ENCODE data around the gene MGST3.
"Not testable (repeated sequence)": the region's sequence is repeated elsewhere in the genome, so short reads cannot be mapped to it uniquely, and the experiment has no call there.

Gene MGST3

DNA sequence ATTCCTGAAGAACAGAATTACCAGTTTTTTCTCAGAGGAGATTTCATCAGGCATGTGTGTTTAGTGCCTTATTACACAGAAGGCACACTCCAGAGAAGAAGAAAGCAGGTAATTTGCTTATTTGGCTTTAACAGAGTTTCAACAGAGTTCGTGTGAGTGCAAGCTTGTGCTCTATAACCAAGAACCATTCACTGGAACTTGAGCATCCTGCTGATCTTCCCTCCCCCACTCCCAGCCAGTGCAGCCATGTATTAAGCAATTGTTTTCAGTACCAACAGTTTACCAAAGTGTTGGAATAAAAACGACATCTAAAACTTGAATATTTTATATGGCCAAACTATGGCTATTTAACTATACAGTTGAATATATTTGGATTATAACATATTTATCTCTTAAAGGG lies 4.3 kb downstream of the MGST3 start:
- Histone ChIP-seq H4K20me1 (ENCODE audit: low read depth, low read length) (no peaks in the 10 kb centered on the region), H3K27me3 (ENCODE audit: low read length) (no peaks in the 10 kb centered on the region), H3K36me3 (ENCODE audit: low read length) (no peaks in the 10 kb centered on the region), H3K9me3 (ENCODE audit: insufficient read depth, low read length) (no peaks in the 10 kb centered on the region), H3K4me2 (ENCODE audit: low read depth, low read length, poor library complexity, severe bottlenecking) (no peak overlapping the region), H3K79me2 (ENCODE audit: insufficient read depth, low read length) (no peaks in the 10 kb centered on the region), H2AFZ (ENCODE audit: low read depth, low read length, severe bottlenecking) (no peak overlapping the region), H3K9me2 (replicated peaks; ENCODE audit: insufficient read depth, low read length) (no peaks in the 10 kb centered on the region), H3K9ac (ENCODE audit: low read length) (no peak overlapping the region), H3F3A (ENCODE audit: insufficient read depth) (no peaks in the 10 kb centered on the region), H3K27ac (ENCODE audit: low read depth, low read length) (no peak overlapping the region), H3K4me3 (ENCODE audit: insufficient read depth, low read length, poor library complexity, severe bottlenecking) (no peak overlapping the region)
- no peak for TF ChIP-seq EZH2phosphoT487 (conservative IDR thresholded peaks at IDR 0.05; ENCODE audit: low read length)
- TF ChIP-seq, protein P1, sequence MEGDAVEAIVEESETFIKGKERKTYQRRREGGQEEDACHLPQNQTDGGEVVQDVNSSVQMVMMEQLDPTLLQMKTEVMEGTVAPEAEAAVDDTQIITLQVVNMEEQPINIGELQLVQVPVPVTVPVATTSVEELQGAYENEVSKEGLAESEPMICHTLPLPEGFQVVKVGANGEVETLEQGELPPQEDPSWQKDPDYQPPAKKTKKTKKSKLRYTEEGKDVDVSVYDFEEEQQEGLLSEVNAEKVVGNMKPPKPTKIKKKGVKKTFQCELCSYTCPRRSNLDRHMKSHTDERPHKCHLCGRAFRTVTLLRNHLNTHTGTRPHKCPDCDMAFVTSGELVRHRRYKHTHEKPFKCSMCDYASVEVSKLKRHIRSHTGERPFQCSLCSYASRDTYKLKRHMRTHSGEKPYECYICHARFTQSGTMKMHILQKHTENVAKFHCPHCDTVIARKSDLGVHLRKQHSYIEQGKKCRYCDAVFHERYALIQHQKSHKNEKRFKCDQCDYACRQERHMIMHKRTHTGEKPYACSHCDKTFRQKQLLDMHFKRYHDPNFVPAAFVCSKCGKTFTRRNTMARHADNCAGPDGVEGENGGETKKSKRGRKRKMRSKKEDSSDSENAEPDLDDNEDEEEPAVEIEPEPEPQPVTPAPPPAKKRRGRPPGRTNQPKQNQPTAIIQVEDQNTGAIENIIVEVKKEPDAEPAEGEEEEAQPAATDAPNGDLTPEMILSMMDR (IDR thresholded peaks at IDR 0.05; ENCODE audit: insufficient read depth, low read length, poor library complexity, severe bottlenecking) = no peak

DNA sequence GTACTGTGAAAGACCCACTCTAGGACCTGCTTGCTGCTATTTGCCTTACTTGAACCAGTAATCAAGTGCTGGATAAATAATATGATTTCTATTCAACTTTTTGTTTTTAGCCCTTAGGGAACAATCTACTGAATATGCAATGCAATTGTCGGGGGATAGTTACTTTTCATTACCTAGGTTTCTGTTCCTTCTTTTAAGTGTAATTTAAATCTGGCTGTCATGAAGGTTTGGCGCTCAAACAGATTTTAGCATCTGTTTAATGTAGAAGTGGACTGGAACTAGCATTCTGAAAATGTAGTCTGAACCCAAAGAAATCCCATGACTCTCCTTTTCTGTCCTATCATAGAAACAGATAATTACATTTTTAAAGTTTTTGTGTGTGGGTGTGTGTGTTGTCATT lies 4.8 kb downstream of the MGST3 start:
- H4K20me1 ChIP-seq (ENCODE audit: low read depth, low read length) = no peaks in the 10 kb centered on the region
- TF ChIP-seq, protein P1 (IDR thresholded peaks at IDR 0.05; ENCODE audit: insufficient read depth, low read length, poor library complexity, severe bottlenecking) = no peak
- TF ChIP-seq EZH2phosphoT487 (conservative IDR thresholded peaks at IDR 0.05; ENCODE audit: low read length) = no peak
- H3K4me3 ChIP-seq (ENCODE audit: insufficient read depth, low read length, poor library complexity, severe bottlenecking) = no peak overlapping the region
- H3K36me3 ChIP-seq (ENCODE audit: low read length) = no peaks in the 10 kb centered on the region
- no peaks in the 10 kb centered on the region for H3K9me2 ChIP-seq (replicated peaks; ENCODE audit: insufficient read depth, low read length)
- H3K4me2 ChIP-seq (ENCODE audit: low read depth, low read length, poor library complexity, severe bottlenecking) = no peak overlapping the region
- no peak overlapping the region for H3K27ac ChIP-seq (ENCODE audit: low read depth, low read length)
- no peaks in the 10 kb centered on the region for H3K79me2 ChIP-seq (ENCODE audit: insufficient read depth, low read length)
- no peak overlapping the region for H2AFZ ChIP-seq (ENCODE audit: low read depth, low read length, severe bottlenecking)
- H3K9me3 ChIP-seq (ENCODE audit: insufficient read depth, low read length) = no peaks in the 10 kb centered on the region
- no peak overlapping the region for H3K9ac ChIP-seq (ENCODE audit: low read length)
- no peaks in the 10 kb centered on the region for H3F3A ChIP-seq (ENCODE audit: insufficient read depth)
- H3K27me3 ChIP-seq (ENCODE audit: low read length) = no peaks in the 10 kb centered on the region

DNA sequence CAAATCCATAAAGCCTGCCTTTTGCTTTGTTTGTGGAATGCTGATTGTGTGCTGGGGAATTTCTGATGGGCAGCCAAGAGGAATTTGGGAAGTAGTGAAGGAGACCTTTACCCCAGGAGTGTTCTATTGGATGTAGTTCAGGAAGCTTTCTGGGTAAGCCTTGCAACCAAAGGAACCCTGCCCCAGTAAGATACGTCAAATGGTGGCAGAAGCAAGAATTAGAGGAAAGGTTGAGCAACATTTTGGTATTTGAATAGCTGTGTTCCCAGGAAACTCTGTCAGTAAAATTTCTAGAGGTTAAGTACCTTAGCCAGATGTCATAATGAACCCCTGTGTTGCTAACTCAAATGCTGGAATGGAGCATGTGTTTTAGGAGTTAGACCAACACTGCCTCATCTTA lies 6.4 kb downstream of the MGST3 start:
- no peak overlapping the region for H3K9ac ChIP-seq (ENCODE audit: low read length)
- no peak overlapping the region for H2AFZ ChIP-seq (ENCODE audit: low read depth, low read length, severe bottlenecking)
- H3F3A ChIP-seq (ENCODE audit: insufficient read depth) = no peaks in the 10 kb centered on the region
- no peaks in the 10 kb centered on the region for H4K20me1 ChIP-seq (ENCODE audit: low read depth, low read length)
- no peak overlapping the region for H3K27ac ChIP-seq (ENCODE audit: low read depth, low read length)
- H3K79me2 ChIP-seq (ENCODE audit: insufficient read depth, low read length) = no peaks in the 10 kb centered on the region
- H3K36me3 ChIP-seq (ENCODE audit: low read length) = no peaks in the 10 kb centered on the region
- H3K27me3 ChIP-seq (ENCODE audit: low read length) = no peaks in the 10 kb centered on the region
- H3K4me2 ChIP-seq (ENCODE audit: low read depth, low read length, poor library complexity, severe bottlenecking) = no peak overlapping the region
- H3K9me2 ChIP-seq (replicated peaks; ENCODE audit: insufficient read depth, low read length) = no peaks in the 10 kb centered on the region
- no peak for TF ChIP-seq EZH2phosphoT487 (conservative IDR thresholded peaks at IDR 0.05; ENCODE audit: low read length)
- TF ChIP-seq, protein P1 (IDR thresholded peaks at IDR 0.05; ENCODE audit: insufficient read depth, low read length, poor library complexity, severe bottlenecking) = no peak
- H3K4me3 ChIP-seq (ENCODE audit: insufficient read depth, low read length, poor library complexity, severe bottlenecking) = no peak overlapping the region
- H3K9me3 ChIP-seq (ENCODE audit: insufficient read depth, low read length) = no peaks in the 10 kb centered on the region

DNA sequence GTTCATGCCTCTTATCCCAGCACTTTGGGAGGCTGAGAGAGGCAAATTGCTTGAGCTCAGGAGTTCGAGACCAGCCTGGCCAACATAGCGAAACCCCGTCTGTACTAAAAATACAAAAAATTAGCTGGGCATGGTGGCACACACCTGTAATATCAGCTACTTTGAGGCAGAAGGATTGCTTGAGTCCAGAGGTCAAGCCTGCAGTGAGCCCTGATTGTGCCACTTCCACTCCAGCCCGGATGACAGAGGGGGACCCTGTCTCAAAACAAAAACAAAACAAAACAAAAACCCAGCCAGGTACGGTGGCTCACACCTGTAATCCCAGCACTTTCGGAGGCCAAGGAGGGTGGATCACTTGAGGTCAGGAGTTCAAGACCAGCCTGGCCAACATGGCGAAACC lies 7.2 kb downstream of the MGST3 start:
- not testable (repeated sequence) for H3K4me3 ChIP-seq (ENCODE audit: insufficient read depth, low read length, poor library complexity, severe bottlenecking); H3K9ac ChIP-seq (ENCODE audit: low read length); H3K36me3 ChIP-seq (ENCODE audit: low read length); H3K9me2 ChIP-seq (replicated peaks; ENCODE audit: insufficient read depth, low read length); H3K27ac ChIP-seq (ENCODE audit: low read depth, low read length); H3K79me2 ChIP-seq (ENCODE audit: insufficient read depth, low read length); H3F3A ChIP-seq (ENCODE audit: insufficient read depth); H2AFZ ChIP-seq (ENCODE audit: low read depth, low read length, severe bottlenecking); H3K27me3 ChIP-seq (ENCODE audit: low read length); H3K9me3 ChIP-seq (ENCODE audit: insufficient read depth, low read length); H3K4me2 ChIP-seq (ENCODE audit: low read depth, low read length, poor library complexity, severe bottlenecking); H4K20me1 ChIP-seq (ENCODE audit: low read depth, low read length)
